ENCODE results near the gene DNAH17. TPM values are rescaled to one million over a fixed set of nuclear protein-coding genes. Genes with fewer than 3 reads are reported as not detected.

DNAH17 gene
- total RNA-seq, 1 experiment from 2014 or later, result 0.23 TPM

DNA sequence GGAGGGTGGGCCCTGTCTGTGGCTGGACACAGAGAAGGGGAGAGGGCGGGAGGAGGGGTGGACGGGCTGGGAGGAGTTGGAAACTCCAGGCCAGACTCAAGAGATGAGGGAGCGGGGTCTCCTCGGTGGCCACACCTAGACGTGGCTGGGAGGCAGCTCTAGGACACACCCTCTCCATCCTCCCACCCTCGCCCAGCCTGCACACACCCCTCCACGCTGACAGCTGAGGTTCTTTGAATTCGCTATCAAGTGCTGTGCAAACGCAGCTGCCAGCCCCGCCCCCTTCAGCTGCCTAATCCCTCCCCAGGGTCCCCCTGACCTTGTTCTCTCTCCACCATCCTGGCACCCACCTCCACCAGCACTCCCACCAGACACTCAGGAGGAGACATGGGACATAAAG lies 48.7 kb downstream of the DNAH17 start:
- no peak for DNase-seq
- H3K9me3 ChIP-seq, result no peaks in the 10 kb centered on the region
- intact Hi-C loops (cut with micrococcal nuclease; ENCODE audit: unreplicated experiment), result no loop called here
- ChIA-PET POLR2A (no interaction called here), CTCF (interaction anchor here (0.7 kb wide), 1 partner anchor 445 kb away, joined by 3 read pairs; no protein-coding TSS in a partner anchor)
- H3K4me3 ChIP-seq (ENCODE audit: low read depth, low read length), result no peak overlapping the region
- no peaks in the 10 kb centered on the region for H3K36me3 ChIP-seq (ENCODE audit: control insufficient read depth, insufficient read depth, low read length)
- H3K27ac Mint-ChIP-seq (ENCODE audit: unreplicated experiment), result no peak overlapping the region
- no peaks in the 10 kb centered on the region for H3K27me3 ChIP-seq (replicated peaks; ENCODE audit: control insufficient read depth, insufficient read depth, low read length)
- BruUV-seq (replicated peaks), result no TSS peak
- H3K4me1 ChIP-seq, result peaks cover 11% of the 10 kb centered on the region; the same call in 1 of the 2 replicates
- H3K27me3 Mint-ChIP-seq (ENCODE audit: insufficient read depth, unreplicated experiment), result no peaks in the 10 kb centered on the region
- H3K4me3 Mint-ChIP-seq (ENCODE audit: unreplicated experiment), result no peak overlapping the region
- TF ChIP-seq, protein P1, sequence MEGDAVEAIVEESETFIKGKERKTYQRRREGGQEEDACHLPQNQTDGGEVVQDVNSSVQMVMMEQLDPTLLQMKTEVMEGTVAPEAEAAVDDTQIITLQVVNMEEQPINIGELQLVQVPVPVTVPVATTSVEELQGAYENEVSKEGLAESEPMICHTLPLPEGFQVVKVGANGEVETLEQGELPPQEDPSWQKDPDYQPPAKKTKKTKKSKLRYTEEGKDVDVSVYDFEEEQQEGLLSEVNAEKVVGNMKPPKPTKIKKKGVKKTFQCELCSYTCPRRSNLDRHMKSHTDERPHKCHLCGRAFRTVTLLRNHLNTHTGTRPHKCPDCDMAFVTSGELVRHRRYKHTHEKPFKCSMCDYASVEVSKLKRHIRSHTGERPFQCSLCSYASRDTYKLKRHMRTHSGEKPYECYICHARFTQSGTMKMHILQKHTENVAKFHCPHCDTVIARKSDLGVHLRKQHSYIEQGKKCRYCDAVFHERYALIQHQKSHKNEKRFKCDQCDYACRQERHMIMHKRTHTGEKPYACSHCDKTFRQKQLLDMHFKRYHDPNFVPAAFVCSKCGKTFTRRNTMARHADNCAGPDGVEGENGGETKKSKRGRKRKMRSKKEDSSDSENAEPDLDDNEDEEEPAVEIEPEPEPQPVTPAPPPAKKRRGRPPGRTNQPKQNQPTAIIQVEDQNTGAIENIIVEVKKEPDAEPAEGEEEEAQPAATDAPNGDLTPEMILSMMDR (IDR thresholded peaks at IDR 0.05; ENCODE audit: insufficient read depth in 1 of 2, low read depth in 1 of 2, low read length in 1 of 2, severe bottlenecking in 1 of 2, unreplicated experiment in 1 of 2), result no peak
- no peaks in the 10 kb centered on the region for H3K9me3 Mint-ChIP-seq (ENCODE audit: unreplicated experiment)
- no peaks in the 10 kb centered on the region for H3K36me3 Mint-ChIP-seq (ENCODE audit: insufficient read depth, unreplicated experiment)
- H3K4me1 Mint-ChIP-seq (ENCODE audit: low read depth, unreplicated experiment), result peaks cover 11% of the 10 kb centered on the region

DNA sequence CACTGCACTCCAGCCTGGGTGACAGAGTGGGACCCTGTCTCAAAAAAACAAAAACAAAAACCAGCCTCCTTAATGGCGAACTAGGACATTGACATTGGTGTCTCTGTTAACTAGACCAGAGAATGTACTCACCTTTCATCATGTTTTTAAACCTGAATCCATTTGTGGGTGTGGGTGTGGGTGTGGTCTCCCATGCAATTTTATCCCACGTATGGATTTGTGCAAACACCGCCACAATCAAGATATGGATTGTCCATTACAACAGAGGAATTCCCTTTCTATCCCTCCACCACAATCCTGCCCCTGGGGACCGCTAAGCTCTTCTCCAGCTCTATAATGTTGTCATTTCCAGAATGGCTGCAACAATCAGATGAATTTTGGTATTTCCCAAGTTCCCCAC lies 49.9 kb downstream of the DNAH17 start:
- Histone ChIP-seq H3K9me3 (no peaks in the 10 kb centered on the region), H3K4me3 (ENCODE audit: low read depth, low read length) (no peak overlapping the region), H3K4me1 (peaks cover 11% of the 10 kb centered on the region; the same call in 1 of the 2 replicates), H3K36me3 (ENCODE audit: control insufficient read depth, insufficient read depth, low read length) (no peaks in the 10 kb centered on the region), H3K27me3 (replicated peaks; ENCODE audit: control insufficient read depth, insufficient read depth, low read length) (no peaks in the 10 kb centered on the region)
- no peak overlapping the region for H3K4me3 Mint-ChIP-seq (ENCODE audit: unreplicated experiment)
- H3K27ac Mint-ChIP-seq (ENCODE audit: unreplicated experiment), result no peak overlapping the region
- H3K27me3 Mint-ChIP-seq (ENCODE audit: insufficient read depth, unreplicated experiment), result no peaks in the 10 kb centered on the region
- no peaks in the 10 kb centered on the region for H3K36me3 Mint-ChIP-seq (ENCODE audit: insufficient read depth, unreplicated experiment)
- POLR2A ChIA-PET, result no interaction called here
- CTCF ChIA-PET, result no interaction called here
- TF ChIP-seq, protein P1 (IDR thresholded peaks at IDR 0.05; ENCODE audit: insufficient read depth in 1 of 2, low read depth in 1 of 2, low read length in 1 of 2, severe bottlenecking in 1 of 2, unreplicated experiment in 1 of 2), result no peak
- BruUV-seq (replicated peaks), result no TSS peak
- intact Hi-C loops (cut with micrococcal nuclease; ENCODE audit: unreplicated experiment), result no loop called here
- peaks cover 11% of the 10 kb centered on the region for H3K4me1 Mint-ChIP-seq (ENCODE audit: low read depth, unreplicated experiment)
- no peak for DNase-seq
- H3K9me3 Mint-ChIP-seq (ENCODE audit: unreplicated experiment), result no peaks in the 10 kb centered on the region

DNA sequence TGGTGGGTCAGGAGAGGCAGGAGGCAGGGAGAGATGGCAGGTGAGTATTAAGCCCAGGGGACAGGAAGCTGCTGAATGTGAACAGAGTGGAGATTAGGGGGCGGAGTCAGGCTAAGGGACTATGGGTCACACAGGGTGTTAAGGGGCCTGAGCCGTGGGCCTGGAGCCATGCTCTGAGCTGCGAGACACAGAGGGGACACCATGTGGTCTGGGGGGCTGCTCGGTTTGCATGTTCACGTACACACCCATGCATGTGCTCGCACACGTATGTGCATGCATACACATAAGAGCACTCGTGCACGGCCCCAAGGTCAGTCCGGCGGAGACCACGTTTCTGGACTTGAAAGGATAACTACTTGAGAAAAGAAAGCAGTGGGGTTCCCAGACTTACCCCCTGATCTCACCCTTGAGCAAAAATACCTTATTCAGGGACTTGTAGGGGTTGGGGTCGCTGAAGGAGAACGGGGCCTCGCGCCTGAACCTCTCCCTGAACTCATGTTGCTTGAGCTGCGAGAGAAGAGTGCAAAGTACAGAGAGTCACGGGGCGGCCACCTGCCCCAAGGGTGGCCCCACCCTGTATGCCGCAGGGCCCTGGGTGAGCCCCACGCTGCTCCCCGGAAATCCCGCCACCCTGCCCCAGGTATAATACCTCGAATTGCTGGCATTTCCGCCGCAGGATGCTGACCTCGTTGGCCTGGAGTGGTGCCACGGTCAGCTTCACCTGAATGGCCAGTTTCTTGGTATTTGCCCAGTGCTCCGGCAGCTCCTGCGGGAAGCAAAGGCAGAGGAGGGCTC lies 50.8 kb downstream of the DNAH17 start:
- no TSS peak for BruUV-seq (replicated peaks)
- TF ChIP-seq, protein P1 (IDR thresholded peaks at IDR 0.05; ENCODE audit: insufficient read depth in 1 of 2, low read depth in 1 of 2, low read length in 1 of 2, severe bottlenecking in 1 of 2, unreplicated experiment in 1 of 2), result no peak

More for the DNA sequence above, 50.8 kb downstream of the DNAH17 start:
- Mint-ChIP-seq H3K27ac (ENCODE audit: unreplicated experiment) (no peak overlapping the region), H3K27me3 (ENCODE audit: insufficient read depth, unreplicated experiment) (no peaks in the 10 kb centered on the region), H3K4me3 (ENCODE audit: unreplicated experiment) (no peak overlapping the region), H3K4me1 (ENCODE audit: low read depth, unreplicated experiment) (peaks cover 11% of the 10 kb centered on the region), H3K36me3 (ENCODE audit: insufficient read depth, unreplicated experiment) (no peaks in the 10 kb centered on the region), H3K9me3 (ENCODE audit: unreplicated experiment) (no peaks in the 10 kb centered on the region)
- Histone ChIP-seq H3K4me3 (ENCODE audit: low read depth, low read length) (no peak overlapping the region), H3K36me3 (ENCODE audit: control insufficient read depth, insufficient read depth, low read length) (no peaks in the 10 kb centered on the region), H3K4me1 (peaks cover 11% of the 10 kb centered on the region; the same call in 1 of the 2 replicates), H3K9me3 (no peaks in the 10 kb centered on the region), H3K27me3 (replicated peaks; ENCODE audit: control insufficient read depth, insufficient read depth, low read length) (no peaks in the 10 kb centered on the region)
- CTCF ChIA-PET, result interaction anchor here (0.6 kb wide), 1 partner anchor 67 kb away, joined by 6 read pairs; no protein-coding TSS in a partner anchor
- POLR2A ChIA-PET, result no interaction called here
- intact Hi-C loops (cut with micrococcal nuclease; ENCODE audit: unreplicated experiment), result no loop called here
- DNase-seq, result no peak
